Mammary epithelial cell (primary cell): ENCODE data around the gene GABPB2.

Source experiments
- EZH2 ChIP-seq: IDR thresholded peaks from 2 replicates; pipeline ENCODE4 v1.6.1; 2012; ENCODE audit warnings: low read length, inconsistent platforms, borderline replicate concordance
- TF ChIP-seq, protein P1 (sequence below), 2 donors: IDR thresholded peaks in 1 of 2; conservative IDR thresholded peaks in 1 of 2; 2 replicates each; pipeline ENCODE4 v1.5.1; 2011 to 2012; ENCODE audit warnings: inconsistent platforms in 2 of 2, low read length in 2 of 2, mild to moderate bottlenecking in 2 of 2, control low read depth in 1 of 2, low read depth in 1 of 2; ENCODE audit not compliant: insufficient read depth in 1 of 2; ENCODE audit errors: extremely low read depth in 1 of 2

DNA sequence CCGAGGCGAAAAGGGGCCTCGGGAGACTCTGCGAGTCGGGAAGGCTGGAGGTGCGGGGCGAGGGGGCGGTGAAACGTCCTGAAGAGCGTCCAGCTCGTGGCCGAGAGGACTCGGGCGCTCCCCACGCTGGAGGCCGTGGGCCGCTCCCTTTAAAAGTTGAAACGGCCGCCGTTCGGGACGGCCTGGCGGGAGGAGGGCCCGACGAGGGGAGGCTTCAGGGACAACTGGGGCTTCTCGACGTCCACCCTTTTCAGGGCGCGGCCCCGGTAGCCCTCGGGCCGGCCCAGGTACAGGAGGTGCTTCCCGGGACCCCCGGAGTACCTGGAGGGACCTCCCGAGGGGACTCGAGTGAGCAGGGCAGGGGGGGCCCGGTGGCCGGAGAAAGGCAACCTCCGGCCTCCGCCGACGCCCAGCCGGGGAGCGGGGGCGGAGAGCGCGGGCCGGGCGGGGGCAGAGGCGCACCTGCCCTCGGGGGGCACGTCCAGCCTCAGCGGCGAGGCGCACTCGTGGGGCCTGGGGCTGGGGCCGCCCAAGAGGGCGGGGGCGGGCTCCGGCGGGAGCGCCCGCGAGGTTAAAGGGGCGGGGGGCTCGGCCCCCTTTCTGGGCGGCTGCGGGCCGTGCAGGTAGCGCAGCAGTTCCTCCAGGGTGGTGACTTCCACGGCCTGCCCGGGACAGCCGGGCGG lies 61.9 kb downstream of the GABPB2 start:
- no peak for TF ChIP-seq EZH2
- TF ChIP-seq, protein P1, sequence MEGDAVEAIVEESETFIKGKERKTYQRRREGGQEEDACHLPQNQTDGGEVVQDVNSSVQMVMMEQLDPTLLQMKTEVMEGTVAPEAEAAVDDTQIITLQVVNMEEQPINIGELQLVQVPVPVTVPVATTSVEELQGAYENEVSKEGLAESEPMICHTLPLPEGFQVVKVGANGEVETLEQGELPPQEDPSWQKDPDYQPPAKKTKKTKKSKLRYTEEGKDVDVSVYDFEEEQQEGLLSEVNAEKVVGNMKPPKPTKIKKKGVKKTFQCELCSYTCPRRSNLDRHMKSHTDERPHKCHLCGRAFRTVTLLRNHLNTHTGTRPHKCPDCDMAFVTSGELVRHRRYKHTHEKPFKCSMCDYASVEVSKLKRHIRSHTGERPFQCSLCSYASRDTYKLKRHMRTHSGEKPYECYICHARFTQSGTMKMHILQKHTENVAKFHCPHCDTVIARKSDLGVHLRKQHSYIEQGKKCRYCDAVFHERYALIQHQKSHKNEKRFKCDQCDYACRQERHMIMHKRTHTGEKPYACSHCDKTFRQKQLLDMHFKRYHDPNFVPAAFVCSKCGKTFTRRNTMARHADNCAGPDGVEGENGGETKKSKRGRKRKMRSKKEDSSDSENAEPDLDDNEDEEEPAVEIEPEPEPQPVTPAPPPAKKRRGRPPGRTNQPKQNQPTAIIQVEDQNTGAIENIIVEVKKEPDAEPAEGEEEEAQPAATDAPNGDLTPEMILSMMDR (conservative IDR thresholded peaks at IDR 0.05 in 1 of 2, IDR thresholded peaks at IDR 0.05 in 1 of 2; ENCODE audit: extremely low read depth in 1 of 2, insufficient read depth in 1 of 2, low read depth in 1 of 2, low read length in 2 of 2): no peak
